Liver (tissue), 9 donors: ENCODE results near the gene LCTL. TPM values are rescaled to one million over a fixed set of nuclear protein-coding genes. Genes with fewer than 3 reads are reported as not detected.

ENCODE experiments used
- DNase-seq: peaks from one replicate; pipeline ENCODE4 v3.0.0-alpha.2; 2017; ENCODE audit warnings: low spot score
- H3K27ac ChIP-seq, 2 donors: one replicate each; pipeline ENCODE4 v1.7.0; 2013; ENCODE audit warnings: inconsistent platforms in 2 of 2, low read length in 2 of 2, control low read depth in 1 of 2, low read depth in 1 of 2, mild to moderate bottlenecking in 1 of 2
- H3K27me3 ChIP-seq, 4 donors: one replicate each; pipeline versions ENCODE4 v1.6.1 to v1.7.0; 2013; ENCODE audit warnings: low read length in 3 of 4, inconsistent platforms in 1 of 4, mild to moderate bottlenecking in 1 of 4, moderate library complexity in 1 of 4; ENCODE audit not compliant: control insufficient read depth in 4 of 4, insufficient read depth in 4 of 4
- H3K36me3 ChIP-seq, 4 donors: one replicate each; pipeline versions ENCODE4 v1.6.1 to v1.7.0; 2013; ENCODE audit warnings: low read length in 3 of 4, mild to moderate bottlenecking in 3 of 4, low read depth in 1 of 4, moderate library complexity in 1 of 4; ENCODE audit not compliant: control insufficient read depth in 4 of 4, insufficient read depth in 3 of 4
- H3K4me1 ChIP-seq, 4 donors: one replicate each; pipeline versions ENCODE4 v1.6.1 to v1.7.0; 2013; ENCODE audit warnings: low read length in 3 of 4, mild to moderate bottlenecking in 3 of 4, moderate library complexity in 1 of 4; ENCODE audit not compliant: control insufficient read depth in 4 of 4, insufficient read depth in 4 of 4
- H3K4me3 ChIP-seq, 3 donors: one replicate each; pipeline versions ENCODE4 v1.6.1 to v1.7.0; 2013; ENCODE audit warnings: low read length in 3 of 3, control low read depth in 1 of 3, low read depth in 1 of 3, mild to moderate bottlenecking in 1 of 3
- H3K9ac ChIP-seq, 2 donors: one replicate each; pipeline ENCODE4 v1.7.0; 2013; ENCODE audit warnings: low read length in 2 of 2, mild to moderate bottlenecking in 2 of 2, moderate library complexity in 2 of 2, control low read depth in 1 of 2, low read depth in 1 of 2
- H3K9me3 ChIP-seq, 4 donors: one replicate each; pipeline versions ENCODE4 v1.6.1 to v1.7.0; 2013; ENCODE audit warnings: low read length in 3 of 4; ENCODE audit not compliant: control insufficient read depth in 4 of 4
- ATF3 ChIP-seq: IDR thresholded peaks from 2 replicates; pipeline ENCODE4 v1.6.1; 2016; ENCODE audit warnings: antibody characterized with exemption
- CTCF ChIP-seq: fragments of 150-350 bp; IDR thresholded peaks from 2 replicates; pipeline ENCODE4 v1.5.1; 2017; ENCODE audit warnings: improper control_type of control experiment, low read depth, low read length; ENCODE audit not compliant: missing input control
- EGR1 ChIP-seq, 2 donors: IDR thresholded peaks; 2 replicates each; pipeline ENCODE4 v1.6.1; 2016 to 2018; ENCODE audit warnings: antibody characterized with exemption in 2 of 2, low read depth in 2 of 2
- FOXA1 ChIP-seq: IDR thresholded peaks from 2 replicates; pipeline ENCODE4 v1.6.1; 2016; ENCODE audit warnings: antibody characterized with exemption
- FOXA2 ChIP-seq: IDR thresholded peaks from 2 replicates; pipeline ENCODE4 v1.6.1; 2016; ENCODE audit warnings: antibody characterized with exemption
- GABPA ChIP-seq, 2 donors: IDR thresholded peaks in 1 of 2; conservative IDR thresholded peaks in 1 of 2; 2 replicates each; pipeline ENCODE4 v1.6.1; 2016; ENCODE audit warnings: antibody characterized with exemption in 2 of 2, mild to moderate bottlenecking in 1 of 2, moderate library complexity in 1 of 2
- HNF4A ChIP-seq, 2 donors: conservative IDR thresholded peaks; 2 replicates each; pipeline ENCODE4 v1.6.1; 2016; ENCODE audit warnings: antibody characterized with exemption in 2 of 2, mild to moderate bottlenecking in 2 of 2
- HNF4G ChIP-seq: IDR thresholded peaks from 2 replicates; pipeline ENCODE4 v1.6.1; 2016; ENCODE audit warnings: antibody characterized with exemption
- JUND ChIP-seq, 2 donors: IDR thresholded peaks; 2 replicates each; pipeline ENCODE4 v1.6.1; 2016; ENCODE audit warnings: antibody characterized with exemption in 2 of 2
- NR2F2 ChIP-seq: IDR thresholded peaks from 2 replicates; pipeline ENCODE4 v1.6.1; 2016; ENCODE audit warnings: antibody characterized with exemption
- RAD21 ChIP-seq, 2 donors: IDR thresholded peaks; 2 replicates each; pipeline ENCODE4 v1.6.1; 2016; ENCODE audit warnings: antibody characterized with exemption in 2 of 2, mild to moderate bottlenecking in 2 of 2
- RXRA ChIP-seq, 2 donors: IDR thresholded peaks; 2 replicates each; pipeline ENCODE4 v1.6.1; 2017 to 2018; ENCODE audit warnings: antibody characterized with exemption in 2 of 2, mild to moderate bottlenecking in 1 of 2
- SP1 ChIP-seq: IDR thresholded peaks from 2 replicates; pipeline ENCODE4 v1.6.1; 2018; ENCODE audit warnings: antibody characterized with exemption, mild to moderate bottlenecking
- TAF1 ChIP-seq: conservative IDR thresholded peaks from 2 replicates; pipeline ENCODE4 v1.6.1; 2016; ENCODE audit warnings: antibody characterized with exemption, mild to moderate bottlenecking
- YY1 ChIP-seq: IDR thresholded peaks from 2 replicates; pipeline ENCODE4 v1.6.1; 2016; ENCODE audit warnings: antibody characterized with exemption, mild to moderate bottlenecking
- WGBS: extraction: QIAGEN DNeasy Blood & Tissue Kit; methylation state at CpG from one replicate; pipeline ENCODE4 v1.1.7; 2013; 5-methylcytosine and 5-hydroxymethylcytosine counted together
- polyA plus RNA-seq, 2 donors: library from polyadenylated mRNA; stranded (reverse) in 1 of 2; unstranded in 1 of 2; fragments of 200-250 nt in 1 of 2; fragments of >200 nt in 1 of 2; fragmentation: Nextera tagmentation in 1 of 2; extraction: Ambion mirVana in 1 of 2; gene quantifications; one replicate each; pipeline versions ENCODE4 v1.2.1 to v1.2.3, GENCODE V29; 2013 to 2015
- total RNA-seq, 2 donors: library from RNA; depleted of rRNA; stranded (reverse); fragments of >200 nt; gene quantifications; one replicate each; pipeline ENCODE4 v1.2.3, GENCODE V29; 2014
- TF ChIP-seq, protein P1 (sequence below): IDR thresholded peaks from 2 replicates; pipeline ENCODE4 v1.6.1; 2016; ENCODE audit warnings: antibody characterized with exemption
- TF ChIP-seq, protein P2 (sequence below): IDR thresholded peaks from 2 replicates; pipeline ENCODE4 v1.6.1; 2016; ENCODE audit warnings: antibody characterized with exemption, mild to moderate bottlenecking
- TF ChIP-seq, protein P3 (sequence below): IDR thresholded peaks from 2 replicates; pipeline ENCODE4 v1.6.1; 2016; ENCODE audit warnings: antibody characterized with exemption
- donor health status: healthy.
- donor health status: healthy.
- donor health status: healthy.
- donor health status: healthy.
- donor health status: healthy.

The LCTL gene
- total and polyA plus RNA-seq, 4 donors, result 0.13 TPM; not detected in 3

DNA sequence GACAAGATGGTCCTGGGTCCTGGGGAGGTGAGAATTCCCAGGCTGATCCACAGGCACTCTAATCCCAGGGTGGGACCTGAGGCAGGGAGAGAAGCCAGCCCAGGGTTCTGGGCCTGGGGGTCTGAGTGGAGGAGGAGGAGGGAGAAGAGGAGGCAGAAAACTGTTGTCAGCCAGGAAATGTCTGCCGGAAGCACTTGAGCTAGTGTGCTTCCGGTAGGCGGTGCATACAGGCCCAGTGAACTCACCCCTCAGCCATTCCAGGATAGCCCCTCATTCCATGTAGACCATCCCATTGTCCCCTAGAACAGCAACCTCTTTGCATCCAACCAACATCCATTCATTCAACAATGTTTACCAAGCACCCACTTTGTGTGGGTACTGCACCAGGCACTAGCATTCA lies 47.9 kb upstream of the LCTL start:
- Histone ChIP-seq H3K9ac (no peak overlapping the region), H3K27me3 (no peaks in the 10 kb centered on the region), H3K4me1 (peaks cover 7 to 33% (median 19%) of the 10 kb centered on the region in 4 donors), H3K4me3 (no peak overlapping the region), H3K9me3 (no peaks in the 10 kb centered on the region), H3K27ac (no peak overlapping the region), H3K36me3 (no peaks in the 10 kb centered on the region)
- 67% methylated on average over 3 of the region's 3 CpGs for WGBS
- DNase-seq, result no peak
- TF ChIP-seq, protein P1, sequence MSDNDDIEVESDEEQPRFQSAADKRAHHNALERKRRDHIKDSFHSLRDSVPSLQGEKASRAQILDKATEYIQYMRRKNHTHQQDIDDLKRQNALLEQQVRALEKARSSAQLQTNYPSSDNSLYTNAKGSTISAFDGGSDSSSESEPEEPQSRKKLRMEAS, result no peak
- TF ChIP-seq HNF4A (conservative IDR thresholded peaks at IDR 0.05) (no peak), FOXA1 (no peak), RAD21 (IDR thresholded peaks at IDR 0.05) (no peak), CTCF (no peak), SP1 (no peak), HNF4G (no peak), JUND (IDR thresholded peaks at IDR 0.05) (no peak), ATF3 (no peak), RXRA (IDR thresholded peaks at IDR 0.05) (no peak), TAF1 (no peak), NR2F2 (no peak), YY1 (no peak)

- Histone ChIP-seq H3K9ac (peak overlapping the region; percentile 15 to 67), H3K27me3 (no peaks in the 10 kb centered on the region), H3K4me1 (peaks cover 0 to 24% (median 6%) of the 10 kb centered on the region in 4 donors), H3K9me3 (no peaks in the 10 kb centered on the region), H3K4me3 (no peak overlapping the region), H3K27ac (peak overlapping the region; percentile 80 to 96), H3K36me3 (no peaks in the 10 kb centered on the region)
- peak; percentile 84 for TF ChIP-seq YY1
- TF ChIP-seq FOXA2, result no peak
- peak; percentile 49 to 61 for TF ChIP-seq RAD21 (IDR thresholded peaks at IDR 0.05)
- TF ChIP-seq HNF4A (conservative IDR thresholded peaks at IDR 0.05), result peak; percentile 79 to 84
- TF ChIP-seq, protein P1, result peak; percentile 78
- TF ChIP-seq FOXA1, result peak; percentile 24
- TF ChIP-seq HNF4G, result peak; percentile 73
- TF ChIP-seq SP1, result peak; percentile 94
- TF ChIP-seq TAF1, result peak; percentile 35
- no peak for TF ChIP-seq GABPA (IDR thresholded peaks at IDR 0.05 in 1 of 2, conservative IDR thresholded peaks at IDR 0.05 in 1 of 2)
- TF ChIP-seq EGR1 (IDR thresholded peaks at IDR 0.05; ENCODE audit: low read depth in 2 of 2), result no peak
- TF ChIP-seq, protein P2, sequence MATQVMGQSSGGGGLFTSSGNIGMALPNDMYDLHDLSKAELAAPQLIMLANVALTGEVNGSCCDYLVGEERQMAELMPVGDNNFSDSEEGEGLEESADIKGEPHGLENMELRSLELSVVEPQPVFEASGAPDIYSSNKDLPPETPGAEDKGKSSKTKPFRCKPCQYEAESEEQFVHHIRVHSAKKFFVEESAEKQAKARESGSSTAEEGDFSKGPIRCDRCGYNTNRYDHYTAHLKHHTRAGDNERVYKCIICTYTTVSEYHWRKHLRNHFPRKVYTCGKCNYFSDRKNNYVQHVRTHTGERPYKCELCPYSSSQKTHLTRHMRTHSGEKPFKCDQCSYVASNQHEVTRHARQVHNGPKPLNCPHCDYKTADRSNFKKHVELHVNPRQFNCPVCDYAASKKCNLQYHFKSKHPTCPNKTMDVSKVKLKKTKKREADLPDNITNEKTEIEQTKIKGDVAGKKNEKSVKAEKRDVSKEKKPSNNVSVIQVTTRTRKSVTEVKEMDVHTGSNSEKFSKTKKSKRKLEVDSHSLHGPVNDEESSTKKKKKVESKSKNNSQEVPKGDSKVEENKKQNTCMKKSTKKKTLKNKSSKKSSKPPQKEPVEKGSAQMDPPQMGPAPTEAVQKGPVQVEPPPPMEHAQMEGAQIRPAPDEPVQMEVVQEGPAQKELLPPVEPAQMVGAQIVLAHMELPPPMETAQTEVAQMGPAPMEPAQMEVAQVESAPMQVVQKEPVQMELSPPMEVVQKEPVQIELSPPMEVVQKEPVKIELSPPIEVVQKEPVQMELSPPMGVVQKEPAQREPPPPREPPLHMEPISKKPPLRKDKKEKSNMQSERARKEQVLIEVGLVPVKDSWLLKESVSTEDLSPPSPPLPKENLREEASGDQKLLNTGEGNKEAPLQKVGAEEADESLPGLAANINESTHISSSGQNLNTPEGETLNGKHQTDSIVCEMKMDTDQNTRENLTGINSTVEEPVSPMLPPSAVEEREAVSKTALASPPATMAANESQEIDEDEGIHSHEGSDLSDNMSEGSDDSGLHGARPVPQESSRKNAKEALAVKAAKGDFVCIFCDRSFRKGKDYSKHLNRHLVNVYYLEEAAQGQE, result peak; percentile 78
- TF ChIP-seq, protein P3, sequence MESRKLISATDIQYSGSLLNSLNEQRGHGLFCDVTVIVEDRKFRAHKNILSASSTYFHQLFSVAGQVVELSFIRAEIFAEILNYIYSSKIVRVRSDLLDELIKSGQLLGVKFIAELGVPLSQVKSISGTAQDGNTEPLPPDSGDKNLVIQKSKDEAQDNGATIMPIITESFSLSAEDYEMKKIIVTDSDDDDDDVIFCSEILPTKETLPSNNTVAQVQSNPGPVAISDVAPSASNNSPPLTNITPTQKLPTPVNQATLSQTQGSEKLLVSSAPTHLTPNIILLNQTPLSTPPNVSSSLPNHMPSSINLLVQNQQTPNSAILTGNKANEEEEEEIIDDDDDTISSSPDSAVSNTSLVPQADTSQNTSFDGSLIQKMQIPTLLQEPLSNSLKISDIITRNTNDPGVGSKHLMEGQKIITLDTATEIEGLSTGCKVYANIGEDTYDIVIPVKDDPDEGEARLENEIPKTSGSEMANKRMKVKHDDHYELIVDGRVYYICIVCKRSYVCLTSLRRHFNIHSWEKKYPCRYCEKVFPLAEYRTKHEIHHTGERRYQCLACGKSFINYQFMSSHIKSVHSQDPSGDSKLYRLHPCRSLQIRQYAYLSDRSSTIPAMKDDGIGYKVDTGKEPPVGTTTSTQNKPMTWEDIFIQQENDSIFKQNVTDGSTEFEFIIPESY, result peak; percentile 69
- no peak for TF ChIP-seq CTCF
- peak; percentile 80 to 86 for TF ChIP-seq RXRA (IDR thresholded peaks at IDR 0.05)
- TF ChIP-seq NR2F2, result no peak
- TF ChIP-seq ATF3, result peak; percentile 53
- TF ChIP-seq JUND (IDR thresholded peaks at IDR 0.05), result peak in 1 of 2 donors; percentile 36
- peak; percentile 43 for DNase-seq
- 38% methylated on average over 13 of the region's 13 CpGs for WGBS
These were observed 45.7 kb upstream of the LCTL start for GRCh38 chr15:66611257-66612053.
